Activated CD4-positive, alpha-beta T cell treated with anti-CD3 and anti-CD28 coated beads, Interleukin-2, amount 50 U/mL, for 16 hours (primary cell): ENCODE results near the gene ARHGAP6.
"Not testable (repeated sequence)": the region's sequence is repeated elsewhere in the genome, so short reads cannot be mapped to it uniquely, and the experiment has no call there.

ENCODE experiments used
- DNase-seq: peaks from one replicate; pipeline ENCODE4 v3.0.0-alpha.2; 2020

Gene ARHGAP6

GRCh38 chrX:11509786-11510185 is 155.9 kb downstream of the ARHGAP6 start:
- no peak for DNase-seq

- no peak for DNase-seq
Measured at GRCh38 chrX:11504234-11504633, 161.5 kb downstream of the ARHGAP6 start.

GRCh38 chrX:11499076-11500044 is 166.4 kb downstream of the ARHGAP6 start:
- DNase-seq = no peak

GRCh38 chrX:11491375-11491774 is 174.3 kb downstream of the ARHGAP6 start:
- DNase-seq = not testable (repeated sequence)

GRCh38 chrX:11484290-11484689 is 181.4 kb downstream of the ARHGAP6 start:
- DNase-seq = no peak

GRCh38 chrX:11481035-11481434 is 184.7 kb downstream of the ARHGAP6 start:
- DNase-seq = no peak

GRCh38 chrX:11480626-11481025 is 185.1 kb downstream of the ARHGAP6 start:
- no peak for DNase-seq

GRCh38 chrX:11478911-11479310 is 186.8 kb downstream of the ARHGAP6 start:
- no peak for DNase-seq

GRCh38 chrX:11478026-11478425 is 187.7 kb downstream of the ARHGAP6 start:
- DNase-seq = no peak

GRCh38 chrX:11474576-11474975 is 191.1 kb downstream of the ARHGAP6 start:
- DNase-seq = no peak

- no peak for DNase-seq
Measured at GRCh38 chrX:11474021-11474420, 191.7 kb downstream of the ARHGAP6 start.

- DNase-seq = no peak
Measured at GRCh38 chrX:11472879-11473278, 192.8 kb downstream of the ARHGAP6 start.

- no peak for DNase-seq
Measured at GRCh38 chrX:11472381-11472780, 193.3 kb downstream of the ARHGAP6 start.

GRCh38 chrX:11470250-11470974 is 195.3 kb downstream of the ARHGAP6 start:
- no peak for DNase-seq

GRCh38 chrX:11465648-11466411 is 199.9 kb downstream of the ARHGAP6 start:
- DNase-seq = no peak

GRCh38 chrX:11464836-11465463 is 200.8 kb downstream of the ARHGAP6 start:
- DNase-seq = no peak

GRCh38 chrX:11464380-11464779 is 201.3 kb downstream of the ARHGAP6 start:
- no peak for DNase-seq

- DNase-seq = no peak
Measured at GRCh38 chrX:11462648-11463047, 203.1 kb downstream of the ARHGAP6 start.

GRCh38 chrX:11462136-11462535 is 203.6 kb downstream of the ARHGAP6 start:
- DNase-seq = no peak

- peak; percentile 18 for DNase-seq
Measured at GRCh38 chrX:11461201-11462001, 204.3 kb downstream of the ARHGAP6 start.

GRCh38 chrX:11460347-11460746 is 205.4 kb downstream of the ARHGAP6 start:
- no peak for DNase-seq

- no peak for DNase-seq
Measured at GRCh38 chrX:11458170-11458569, 207.6 kb downstream of the ARHGAP6 start.
